Liver (tissue), 9 donors: ENCODE data around the gene MROH8. TPM values are rescaled to one million over a fixed set of nuclear protein-coding genes. Genes with fewer than 3 reads are reported as not detected.

Experiments used
- DNase-seq: peaks from one replicate; pipeline ENCODE4 v3.0.0-alpha.2; 2017; ENCODE audit warnings: low spot score
- H3K27ac ChIP-seq, 2 donors: one replicate each; pipeline ENCODE4 v1.7.0; 2013; ENCODE audit warnings: inconsistent platforms in 2 of 2, low read length in 2 of 2, control low read depth in 1 of 2, low read depth in 1 of 2, mild to moderate bottlenecking in 1 of 2
- H3K27me3 ChIP-seq, 4 donors: one replicate each; pipeline versions ENCODE4 v1.6.1 to v1.7.0; 2013; ENCODE audit warnings: low read length in 3 of 4, inconsistent platforms in 1 of 4, mild to moderate bottlenecking in 1 of 4, moderate library complexity in 1 of 4; ENCODE audit not compliant: control insufficient read depth in 4 of 4, insufficient read depth in 4 of 4
- H3K36me3 ChIP-seq, 4 donors: one replicate each; pipeline versions ENCODE4 v1.6.1 to v1.7.0; 2013; ENCODE audit warnings: low read length in 3 of 4, mild to moderate bottlenecking in 3 of 4, low read depth in 1 of 4, moderate library complexity in 1 of 4; ENCODE audit not compliant: control insufficient read depth in 4 of 4, insufficient read depth in 3 of 4
- H3K4me1 ChIP-seq, 4 donors: one replicate each; pipeline versions ENCODE4 v1.6.1 to v1.7.0; 2013; ENCODE audit warnings: low read length in 3 of 4, mild to moderate bottlenecking in 3 of 4, moderate library complexity in 1 of 4; ENCODE audit not compliant: control insufficient read depth in 4 of 4, insufficient read depth in 4 of 4
- H3K4me3 ChIP-seq, 3 donors: one replicate each; pipeline versions ENCODE4 v1.6.1 to v1.7.0; 2013; ENCODE audit warnings: low read length in 3 of 3, control low read depth in 1 of 3, low read depth in 1 of 3, mild to moderate bottlenecking in 1 of 3
- H3K9ac ChIP-seq, 2 donors: one replicate each; pipeline ENCODE4 v1.7.0; 2013; ENCODE audit warnings: low read length in 2 of 2, mild to moderate bottlenecking in 2 of 2, moderate library complexity in 2 of 2, control low read depth in 1 of 2, low read depth in 1 of 2
- H3K9me3 ChIP-seq, 4 donors: one replicate each; pipeline versions ENCODE4 v1.6.1 to v1.7.0; 2013; ENCODE audit warnings: low read length in 3 of 4; ENCODE audit not compliant: control insufficient read depth in 4 of 4
- EGR1 ChIP-seq, 2 donors: IDR thresholded peaks; 2 replicates each; pipeline ENCODE4 v1.6.1; 2016 to 2018; ENCODE audit warnings: antibody characterized with exemption in 2 of 2, low read depth in 2 of 2
- FOXA1 ChIP-seq: IDR thresholded peaks from 2 replicates; pipeline ENCODE4 v1.6.1; 2016; ENCODE audit warnings: antibody characterized with exemption
- FOXA2 ChIP-seq: IDR thresholded peaks from 2 replicates; pipeline ENCODE4 v1.6.1; 2016; ENCODE audit warnings: antibody characterized with exemption
- GABPA ChIP-seq, 2 donors: IDR thresholded peaks in 1 of 2; conservative IDR thresholded peaks in 1 of 2; 2 replicates each; pipeline ENCODE4 v1.6.1; 2016; ENCODE audit warnings: antibody characterized with exemption in 2 of 2, mild to moderate bottlenecking in 1 of 2, moderate library complexity in 1 of 2
- HNF4A ChIP-seq, 2 donors: conservative IDR thresholded peaks; 2 replicates each; pipeline ENCODE4 v1.6.1; 2016; ENCODE audit warnings: antibody characterized with exemption in 2 of 2, mild to moderate bottlenecking in 2 of 2
- HNF4G ChIP-seq: IDR thresholded peaks from 2 replicates; pipeline ENCODE4 v1.6.1; 2016; ENCODE audit warnings: antibody characterized with exemption
- MAX ChIP-seq: IDR thresholded peaks from 2 replicates; pipeline ENCODE4 v1.6.1; 2016; ENCODE audit warnings: antibody characterized with exemption
- NR2F2 ChIP-seq: IDR thresholded peaks from 2 replicates; pipeline ENCODE4 v1.6.1; 2016; ENCODE audit warnings: antibody characterized with exemption
- RAD21 ChIP-seq, 2 donors: IDR thresholded peaks; 2 replicates each; pipeline ENCODE4 v1.6.1; 2016; ENCODE audit warnings: antibody characterized with exemption in 2 of 2, mild to moderate bottlenecking in 2 of 2
- RXRA ChIP-seq, 2 donors: IDR thresholded peaks; 2 replicates each; pipeline ENCODE4 v1.6.1; 2017 to 2018; ENCODE audit warnings: antibody characterized with exemption in 2 of 2, mild to moderate bottlenecking in 1 of 2
- SP1 ChIP-seq: IDR thresholded peaks from 2 replicates; pipeline ENCODE4 v1.6.1; 2018; ENCODE audit warnings: antibody characterized with exemption, mild to moderate bottlenecking
- TAF1 ChIP-seq: conservative IDR thresholded peaks from 2 replicates; pipeline ENCODE4 v1.6.1; 2016; ENCODE audit warnings: antibody characterized with exemption, mild to moderate bottlenecking
- YY1 ChIP-seq: IDR thresholded peaks from 2 replicates; pipeline ENCODE4 v1.6.1; 2016; ENCODE audit warnings: antibody characterized with exemption, mild to moderate bottlenecking
- WGBS: extraction: QIAGEN DNeasy Blood & Tissue Kit; methylation state at CpG from one replicate; pipeline ENCODE4 v1.1.7; 2013; 5-methylcytosine and 5-hydroxymethylcytosine counted together
- polyA plus RNA-seq, 2 donors: library from polyadenylated mRNA; stranded (reverse) in 1 of 2; unstranded in 1 of 2; fragments of 200-250 nt in 1 of 2; fragments of >200 nt in 1 of 2; fragmentation: Nextera tagmentation in 1 of 2; extraction: Ambion mirVana in 1 of 2; gene quantifications; one replicate each; pipeline versions ENCODE4 v1.2.1 to v1.2.3, GENCODE V29; 2013 to 2015
- total RNA-seq, 2 donors: library from RNA; depleted of rRNA; stranded (reverse); fragments of >200 nt; gene quantifications; one replicate each; pipeline ENCODE4 v1.2.3, GENCODE V29; 2014
- TF ChIP-seq, protein P1 (sequence below): IDR thresholded peaks from 2 replicates; pipeline ENCODE4 v1.6.1; 2016; ENCODE audit warnings: antibody characterized with exemption
- TF ChIP-seq, protein P2 (sequence below): IDR thresholded peaks from 2 replicates; pipeline ENCODE4 v1.6.1; 2016; ENCODE audit warnings: antibody characterized with exemption, mild to moderate bottlenecking
- TF ChIP-seq, protein P3 (sequence below): fragments of 150-350 bp; IDR thresholded peaks from 2 replicates; pipeline ENCODE4 v1.5.1; 2017; ENCODE audit warnings: improper control_type of control experiment, low read depth, low read length; ENCODE audit not compliant: missing input control
- TF ChIP-seq, protein P4 (sequence below): IDR thresholded peaks from 2 replicates; pipeline ENCODE4 v1.6.1; 2016; ENCODE audit warnings: antibody characterized with exemption
- donor health status: healthy.
- donor health status: healthy.
- donor health status: healthy.
- donor health status: healthy.
- donor health status: healthy.

Gene MROH8
- total and polyA plus RNA-seq, 4 donors, result 1.3 to 5.1 (median 2.0) TPM

DNA sequence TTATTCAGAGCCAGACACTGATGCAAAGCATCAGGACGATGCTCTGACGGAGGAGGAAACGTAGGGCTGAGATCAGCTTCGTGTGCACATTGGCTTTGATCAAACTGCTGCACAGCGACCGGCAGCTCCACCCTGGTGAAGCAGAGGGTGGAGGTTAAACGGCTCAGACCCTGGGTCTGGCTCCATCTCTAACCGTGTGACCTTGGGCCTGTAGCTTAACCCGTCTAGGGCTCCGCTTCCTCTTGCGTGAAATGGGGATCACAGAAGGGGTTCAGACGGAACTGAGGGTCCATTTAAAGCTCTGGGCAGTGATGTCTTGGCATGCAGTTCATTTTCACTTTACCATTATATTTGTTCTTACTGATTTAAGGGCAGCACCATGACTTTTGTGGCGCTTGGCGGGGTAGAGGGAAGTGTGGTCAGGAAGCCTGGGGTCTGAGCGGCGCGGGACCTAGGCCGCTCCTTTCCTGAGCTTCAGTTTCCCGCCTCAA, 84.2 kb downstream of the MROH8 start:
- 10% methylated on average over 19 of the region's 19 CpGs for WGBS
- no peaks in the 10 kb centered on the region for H3K27me3 ChIP-seq
- H3K4me3 ChIP-seq, result peak overlapping the region; percentile 68 to 90 (median 82)
- H3K4me1 ChIP-seq, result peaks cover 0 to 9% (median 5%) of the 10 kb centered on the region in 4 donors
- peak; percentile 38 for DNase-seq
- TF ChIP-seq GABPA (IDR thresholded peaks at IDR 0.05 in 1 of 2, conservative IDR thresholded peaks at IDR 0.05 in 1 of 2), result no peak
- TF ChIP-seq, protein P1, sequence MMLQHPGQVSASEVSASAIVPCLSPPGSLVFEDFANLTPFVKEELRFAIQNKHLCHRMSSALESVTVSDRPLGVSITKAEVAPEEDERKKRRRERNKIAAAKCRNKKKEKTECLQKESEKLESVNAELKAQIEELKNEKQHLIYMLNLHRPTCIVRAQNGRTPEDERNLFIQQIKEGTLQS, result no peak
- TF ChIP-seq, protein P2, sequence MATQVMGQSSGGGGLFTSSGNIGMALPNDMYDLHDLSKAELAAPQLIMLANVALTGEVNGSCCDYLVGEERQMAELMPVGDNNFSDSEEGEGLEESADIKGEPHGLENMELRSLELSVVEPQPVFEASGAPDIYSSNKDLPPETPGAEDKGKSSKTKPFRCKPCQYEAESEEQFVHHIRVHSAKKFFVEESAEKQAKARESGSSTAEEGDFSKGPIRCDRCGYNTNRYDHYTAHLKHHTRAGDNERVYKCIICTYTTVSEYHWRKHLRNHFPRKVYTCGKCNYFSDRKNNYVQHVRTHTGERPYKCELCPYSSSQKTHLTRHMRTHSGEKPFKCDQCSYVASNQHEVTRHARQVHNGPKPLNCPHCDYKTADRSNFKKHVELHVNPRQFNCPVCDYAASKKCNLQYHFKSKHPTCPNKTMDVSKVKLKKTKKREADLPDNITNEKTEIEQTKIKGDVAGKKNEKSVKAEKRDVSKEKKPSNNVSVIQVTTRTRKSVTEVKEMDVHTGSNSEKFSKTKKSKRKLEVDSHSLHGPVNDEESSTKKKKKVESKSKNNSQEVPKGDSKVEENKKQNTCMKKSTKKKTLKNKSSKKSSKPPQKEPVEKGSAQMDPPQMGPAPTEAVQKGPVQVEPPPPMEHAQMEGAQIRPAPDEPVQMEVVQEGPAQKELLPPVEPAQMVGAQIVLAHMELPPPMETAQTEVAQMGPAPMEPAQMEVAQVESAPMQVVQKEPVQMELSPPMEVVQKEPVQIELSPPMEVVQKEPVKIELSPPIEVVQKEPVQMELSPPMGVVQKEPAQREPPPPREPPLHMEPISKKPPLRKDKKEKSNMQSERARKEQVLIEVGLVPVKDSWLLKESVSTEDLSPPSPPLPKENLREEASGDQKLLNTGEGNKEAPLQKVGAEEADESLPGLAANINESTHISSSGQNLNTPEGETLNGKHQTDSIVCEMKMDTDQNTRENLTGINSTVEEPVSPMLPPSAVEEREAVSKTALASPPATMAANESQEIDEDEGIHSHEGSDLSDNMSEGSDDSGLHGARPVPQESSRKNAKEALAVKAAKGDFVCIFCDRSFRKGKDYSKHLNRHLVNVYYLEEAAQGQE, result no peak
- TF ChIP-seq NR2F2, result no peak
- TF ChIP-seq, protein P3, sequence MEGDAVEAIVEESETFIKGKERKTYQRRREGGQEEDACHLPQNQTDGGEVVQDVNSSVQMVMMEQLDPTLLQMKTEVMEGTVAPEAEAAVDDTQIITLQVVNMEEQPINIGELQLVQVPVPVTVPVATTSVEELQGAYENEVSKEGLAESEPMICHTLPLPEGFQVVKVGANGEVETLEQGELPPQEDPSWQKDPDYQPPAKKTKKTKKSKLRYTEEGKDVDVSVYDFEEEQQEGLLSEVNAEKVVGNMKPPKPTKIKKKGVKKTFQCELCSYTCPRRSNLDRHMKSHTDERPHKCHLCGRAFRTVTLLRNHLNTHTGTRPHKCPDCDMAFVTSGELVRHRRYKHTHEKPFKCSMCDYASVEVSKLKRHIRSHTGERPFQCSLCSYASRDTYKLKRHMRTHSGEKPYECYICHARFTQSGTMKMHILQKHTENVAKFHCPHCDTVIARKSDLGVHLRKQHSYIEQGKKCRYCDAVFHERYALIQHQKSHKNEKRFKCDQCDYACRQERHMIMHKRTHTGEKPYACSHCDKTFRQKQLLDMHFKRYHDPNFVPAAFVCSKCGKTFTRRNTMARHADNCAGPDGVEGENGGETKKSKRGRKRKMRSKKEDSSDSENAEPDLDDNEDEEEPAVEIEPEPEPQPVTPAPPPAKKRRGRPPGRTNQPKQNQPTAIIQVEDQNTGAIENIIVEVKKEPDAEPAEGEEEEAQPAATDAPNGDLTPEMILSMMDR, result no peak
- TF ChIP-seq RXRA (IDR thresholded peaks at IDR 0.05), result no peak
- TF ChIP-seq HNF4G, result no peak
- TF ChIP-seq SP1, result no peak
- TF ChIP-seq, protein P4, sequence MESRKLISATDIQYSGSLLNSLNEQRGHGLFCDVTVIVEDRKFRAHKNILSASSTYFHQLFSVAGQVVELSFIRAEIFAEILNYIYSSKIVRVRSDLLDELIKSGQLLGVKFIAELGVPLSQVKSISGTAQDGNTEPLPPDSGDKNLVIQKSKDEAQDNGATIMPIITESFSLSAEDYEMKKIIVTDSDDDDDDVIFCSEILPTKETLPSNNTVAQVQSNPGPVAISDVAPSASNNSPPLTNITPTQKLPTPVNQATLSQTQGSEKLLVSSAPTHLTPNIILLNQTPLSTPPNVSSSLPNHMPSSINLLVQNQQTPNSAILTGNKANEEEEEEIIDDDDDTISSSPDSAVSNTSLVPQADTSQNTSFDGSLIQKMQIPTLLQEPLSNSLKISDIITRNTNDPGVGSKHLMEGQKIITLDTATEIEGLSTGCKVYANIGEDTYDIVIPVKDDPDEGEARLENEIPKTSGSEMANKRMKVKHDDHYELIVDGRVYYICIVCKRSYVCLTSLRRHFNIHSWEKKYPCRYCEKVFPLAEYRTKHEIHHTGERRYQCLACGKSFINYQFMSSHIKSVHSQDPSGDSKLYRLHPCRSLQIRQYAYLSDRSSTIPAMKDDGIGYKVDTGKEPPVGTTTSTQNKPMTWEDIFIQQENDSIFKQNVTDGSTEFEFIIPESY, result no peak
- no peak for TF ChIP-seq TAF1
- H3K27ac ChIP-seq, result no peak overlapping the region
- H3K9ac ChIP-seq, result peak overlapping the region in 1 of 2 donors; percentile 28
- no peaks in the 10 kb centered on the region for H3K36me3 ChIP-seq
- no peaks in the 10 kb centered on the region for H3K9me3 ChIP-seq

DNA sequence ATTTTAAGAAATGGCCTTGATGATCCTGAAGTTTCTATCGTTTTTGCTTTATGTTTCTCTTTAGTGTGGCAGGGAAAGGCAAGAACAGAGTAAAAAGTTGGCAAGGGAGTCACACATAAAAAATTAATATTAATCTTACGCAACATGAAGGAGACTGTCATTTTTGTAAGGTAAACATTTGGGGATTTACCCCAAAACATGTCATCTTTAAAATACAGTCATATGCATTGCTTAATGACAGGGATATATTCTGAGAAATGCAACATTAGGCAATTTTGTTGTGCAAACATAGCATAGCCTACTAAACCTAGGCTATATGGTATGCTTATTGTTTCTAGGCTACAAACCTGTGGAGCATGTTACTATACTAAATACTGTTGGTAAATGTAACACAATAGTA, 88.9 kb downstream of the MROH8 start:
- Histone ChIP-seq H3K9ac (no peak overlapping the region), H3K36me3 (no peaks in the 10 kb centered on the region), H3K4me3 (no peak overlapping the region), H3K4me1 (peaks cover 0 to 6% (median 5%) of the 10 kb centered on the region in 4 donors), H3K27me3 (no peaks in the 10 kb centered on the region), H3K9me3 (no peaks in the 10 kb centered on the region), H3K27ac (no peak overlapping the region)
- no peak for DNase-seq
- WGBS, result 93% methylated on average over 2 of the region's 2 CpGs
- no peak for TF ChIP-seq NR2F2
- TF ChIP-seq SP1, result no peak
- no peak for TF ChIP-seq RAD21 (IDR thresholded peaks at IDR 0.05)
- TF ChIP-seq MAX, result no peak
- TF ChIP-seq FOXA2, result no peak
- TF ChIP-seq, protein P2, result no peak
- no peak for TF ChIP-seq GABPA (IDR thresholded peaks at IDR 0.05 in 1 of 2, conservative IDR thresholded peaks at IDR 0.05 in 1 of 2)
- TF ChIP-seq YY1, result no peak
- TF ChIP-seq RXRA (IDR thresholded peaks at IDR 0.05), result no peak
- TF ChIP-seq EGR1 (IDR thresholded peaks at IDR 0.05; ENCODE audit: low read depth in 2 of 2), result no peak
- TF ChIP-seq, protein P4, result no peak
- TF ChIP-seq FOXA1, result no peak
- TF ChIP-seq, protein P1, result no peak
- no peak for TF ChIP-seq HNF4A (conservative IDR thresholded peaks at IDR 0.05)
- TF ChIP-seq HNF4G, result no peak
